ENCODE measurements around the gene ATOH8. TPM values are rescaled to one million over a fixed set of nuclear protein-coding genes. Genes with fewer than 3 reads are reported as not detected.

ATOH8 gene
- total RNA-seq, 4 donors from 2014 or later: 17.1 to 210 (median 45.9) TPM

GRCh38 chr2:85773692-85774091 lies 19.9 kb downstream of the ATOH8 start:
- DNase-seq (ENCODE audit: low spot score) (no peak), ATAC-seq (ENCODE audit: low FRiP score) (no peak)
- no peak for TF ChIP-seq CTCF (IDR thresholded peaks at IDR 0.05)

- no peak for ATAC-seq (ENCODE audit: low FRiP score)
These were observed 20.6 kb downstream of the ATOH8 start for GRCh38 chr2:85774126-85774978.

GRCh38 chr2:85775406-85776381 lies 21.9 kb downstream of the ATOH8 start:
- no peak for TF ChIP-seq CTCF (IDR thresholded peaks at IDR 0.05)
- ATAC-seq (ENCODE audit: low FRiP score) (no peak), DNase-seq (ENCODE audit: low spot score) (no peak)

More at GRCh38 chr2:85774126-85774978, 20.6 kb downstream of the ATOH8 start:
- no peak for TF ChIP-seq CTCF (IDR thresholded peaks at IDR 0.05)
- no peak for DNase-seq (ENCODE audit: low spot score)

GRCh38 chr2:85776672-85777071 lies 22.9 kb downstream of the ATOH8 start:
- DNase-seq (ENCODE audit: low spot score) (no peak), ATAC-seq (ENCODE audit: low FRiP score) (no peak)
- no peak for TF ChIP-seq CTCF (IDR thresholded peaks at IDR 0.05)

- DNase-seq (ENCODE audit: low spot score): no peak
- no peak for ATAC-seq (ENCODE audit: low FRiP score)
These were observed 23.7 kb downstream of the ATOH8 start for GRCh38 chr2:85777441-85777861.

More at GRCh38 chr2:85777441-85777861, 23.7 kb downstream of the ATOH8 start:
- no peak for TF ChIP-seq CTCF (IDR thresholded peaks at IDR 0.05)

All from omental fat pad (tissue), 4 donors.